Subcutaneous abdominal adipose tissue (tissue), 5 donors: ENCODE data around the gene SRA1.

Experiments used
- H3K27ac ChIP-seq: one replicate; pipeline ENCODE4 v1.7.0; 2013; ENCODE audit warnings: low read depth, mild to moderate bottlenecking, inconsistent platforms, low read length, moderate library complexity
- H3K27me3 ChIP-seq, 5 donors: one replicate each; pipeline ENCODE4 v1.7.0; 2013; ENCODE audit warnings: low read length in 5 of 5, inconsistent platforms in 1 of 5; ENCODE audit not compliant: control insufficient read depth in 5 of 5, insufficient read depth in 4 of 5
- H3K36me3 ChIP-seq, 5 donors: one replicate each; pipeline ENCODE4 v1.7.0; 2013; ENCODE audit warnings: low read length in 5 of 5; ENCODE audit not compliant: control insufficient read depth in 5 of 5, insufficient read depth in 5 of 5
- H3K4me1 ChIP-seq, 5 donors: one replicate each; pipeline ENCODE4 v1.7.0; 2013; ENCODE audit warnings: low read length in 5 of 5, mild to moderate bottlenecking in 3 of 5, moderate library complexity in 1 of 5; ENCODE audit not compliant: control insufficient read depth in 5 of 5, insufficient read depth in 5 of 5
- H3K4me3 ChIP-seq, 5 donors: one replicate each; pipeline ENCODE4 v1.7.0; 2013; ENCODE audit warnings: low read length in 5 of 5, low read depth in 1 of 5
- H3K9ac ChIP-seq, 5 donors: one replicate each; pipeline ENCODE4 v1.7.0; 2013; ENCODE audit warnings: low read length in 5 of 5, mild to moderate bottlenecking in 4 of 5, moderate library complexity in 3 of 5
- H3K9me3 ChIP-seq, 5 donors: one replicate each; pipeline ENCODE4 v1.7.0; 2013; ENCODE audit warnings: low read length in 5 of 5; ENCODE audit not compliant: control insufficient read depth in 5 of 5
- donor health status: healthy.
- donor health status: healthy.
- donor health status: healthy.
- donor health status: healthy.
- donor health status: healthy.

Gene SRA1

GRCh38 chr5:140546851-140547507, 10.3 kb downstream of the SRA1 start:
- H3K4me3 ChIP-seq, result peak overlapping the region; percentile 48 to 67 (median 60)
- peaks cover 13 to 50% (median 41%) of the 10 kb centered on the region in 5 donors for H3K36me3 ChIP-seq
- H3K27ac ChIP-seq, result peak overlapping the region; percentile 95
- peak overlapping the region; percentile 19 to 85 (median 52) for H3K9ac ChIP-seq
- no peaks in the 10 kb centered on the region for H3K27me3 ChIP-seq
- H3K9me3 ChIP-seq, result no peaks in the 10 kb centered on the region
- peaks cover 18 to 37% (median 31%) of the 10 kb centered on the region in 5 donors for H3K4me1 ChIP-seq

GRCh38 chr5:140545606-140546005, 11.7 kb downstream of the SRA1 start:
- Histone ChIP-seq H3K4me1 (peaks cover 18 to 38% (median 31%) of the 10 kb centered on the region in 5 donors), H3K27me3 (no peaks in the 10 kb centered on the region), H3K36me3 (peaks cover 18 to 50% (median 44%) of the 10 kb centered on the region in 5 donors), H3K9ac (no peak overlapping the region), H3K27ac (no peak overlapping the region), H3K9me3 (no peaks in the 10 kb centered on the region), H3K4me3 (no peak overlapping the region)

- no peaks in the 10 kb centered on the region for H3K9me3 ChIP-seq
- no peak overlapping the region for H3K4me3 ChIP-seq
- H3K9ac ChIP-seq, result no peak overlapping the region
- peaks cover 22 to 50% (median 44%) of the 10 kb centered on the region in 5 donors for H3K36me3 ChIP-seq
- no peak overlapping the region for H3K27ac ChIP-seq
- no peaks in the 10 kb centered on the region for H3K27me3 ChIP-seq
- H3K4me1 ChIP-seq, result peaks cover 18 to 36% (median 31%) of the 10 kb centered on the region in 5 donors
Measured at GRCh38 chr5:140544986-140545385, 12.3 kb downstream of the SRA1 start.

- H3K27me3 ChIP-seq, result no peaks in the 10 kb centered on the region
- H3K4me3 ChIP-seq, result no peak overlapping the region
- H3K36me3 ChIP-seq, result peaks cover 36 to 61% (median 53%) of the 10 kb centered on the region in 5 donors
- no peaks in the 10 kb centered on the region for H3K9me3 ChIP-seq
- no peak overlapping the region for H3K27ac ChIP-seq
- H3K9ac ChIP-seq, result no peak overlapping the region
- H3K4me1 ChIP-seq, result peaks cover 7 to 16% (median 11%) of the 10 kb centered on the region in 5 donors
Measured at GRCh38 chr5:140542972-140543371, 14.3 kb downstream of the SRA1 start.

GRCh38 chr5:140540227-140540626, 17.0 kb downstream of the SRA1 start:
- Histone ChIP-seq H3K4me3 (no peak overlapping the region), H3K9me3 (no peaks in the 10 kb centered on the region), H3K36me3 (peaks cover 44 to 76% (median 61%) of the 10 kb centered on the region in 5 donors), H3K9ac (no peak overlapping the region), H3K27me3 (no peaks in the 10 kb centered on the region), H3K27ac (no peak overlapping the region), H3K4me1 (peaks cover 0 to 4% (median 0%) of the 10 kb centered on the region in 5 donors)

GRCh38 chr5:140524003-140524402, 33.3 kb downstream of the SRA1 start:
- H3K9me3 ChIP-seq, result no peaks in the 10 kb centered on the region
- peaks cover 34 to 48% (median 42%) of the 10 kb centered on the region in 5 donors for H3K36me3 ChIP-seq
- no peak overlapping the region for H3K4me3 ChIP-seq
- no peaks in the 10 kb centered on the region for H3K27me3 ChIP-seq
- no peak overlapping the region for H3K9ac ChIP-seq
- no peaks in the 10 kb centered on the region for H3K4me1 ChIP-seq
- H3K27ac ChIP-seq, result no peak overlapping the region

GRCh38 chr5:140513124-140513523, 44.1 kb downstream of the SRA1 start:
- no peaks in the 10 kb centered on the region for H3K27me3 ChIP-seq
- H3K4me3 ChIP-seq, result no peak overlapping the region
- H3K9me3 ChIP-seq, result no peaks in the 10 kb centered on the region
- H3K9ac ChIP-seq, result no peak overlapping the region
- H3K27ac ChIP-seq, result no peak overlapping the region
- no peaks in the 10 kb centered on the region for H3K4me1 ChIP-seq
- peaks cover 26 to 67% (median 53%) of the 10 kb centered on the region in 5 donors for H3K36me3 ChIP-seq

GRCh38 chr5:140509898-140510297, 47.4 kb downstream of the SRA1 start:
- no peak overlapping the region for H3K4me3 ChIP-seq
- no peaks in the 10 kb centered on the region for H3K4me1 ChIP-seq
- H3K27ac ChIP-seq, result no peak overlapping the region
- no peaks in the 10 kb centered on the region for H3K9me3 ChIP-seq
- H3K36me3 ChIP-seq, result peaks cover 49 to 91% (median 76%) of the 10 kb centered on the region in 5 donors
- no peaks in the 10 kb centered on the region for H3K27me3 ChIP-seq
- no peak overlapping the region for H3K9ac ChIP-seq

GRCh38 chr5:140502834-140503233, 54.4 kb downstream of the SRA1 start:
- H3K27ac ChIP-seq, result no peak overlapping the region
- no peak overlapping the region for H3K4me3 ChIP-seq
- H3K9me3 ChIP-seq, result no peaks in the 10 kb centered on the region
- H3K4me1 ChIP-seq, result no peaks in the 10 kb centered on the region
- H3K36me3 ChIP-seq, result peaks cover 24 to 35% (median 30%) of the 10 kb centered on the region in 5 donors
- no peaks in the 10 kb centered on the region for H3K27me3 ChIP-seq
- no peak overlapping the region for H3K9ac ChIP-seq
